GM19395 (cell line): ENCODE measurements around the gene KCND2.

ENCODE experiments used
- ATAC-seq: cut with Tn5 transposase; IDR thresholded peaks from one replicate; pipeline ENCODE4 v1.9.1; 2021; ENCODE audit warnings: mild to moderate bottlenecking, moderate library complexity; ENCODE audit not compliant: unreplicated experiment

The KCND2 gene

DNA sequence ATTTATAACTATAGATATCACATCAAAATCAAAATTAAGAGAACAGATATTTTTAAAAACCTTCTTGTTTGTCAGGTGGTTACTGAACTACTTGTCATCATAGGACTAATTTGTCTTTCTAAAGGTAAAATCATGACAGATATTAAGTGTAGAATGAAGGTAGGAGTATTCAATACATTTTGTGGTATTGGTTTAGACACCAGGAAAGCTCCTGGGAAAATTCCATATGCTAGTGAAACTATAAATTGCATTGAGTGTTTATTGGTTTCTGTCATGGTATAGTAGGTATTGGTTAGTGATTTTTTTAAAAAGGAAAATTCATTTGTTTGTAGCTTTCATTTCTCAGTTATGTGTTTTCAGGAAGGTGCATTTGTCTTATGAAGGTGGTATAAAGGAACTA, 132.7 kb downstream of the KCND2 start:
- no peak for ATAC-seq

DNA sequence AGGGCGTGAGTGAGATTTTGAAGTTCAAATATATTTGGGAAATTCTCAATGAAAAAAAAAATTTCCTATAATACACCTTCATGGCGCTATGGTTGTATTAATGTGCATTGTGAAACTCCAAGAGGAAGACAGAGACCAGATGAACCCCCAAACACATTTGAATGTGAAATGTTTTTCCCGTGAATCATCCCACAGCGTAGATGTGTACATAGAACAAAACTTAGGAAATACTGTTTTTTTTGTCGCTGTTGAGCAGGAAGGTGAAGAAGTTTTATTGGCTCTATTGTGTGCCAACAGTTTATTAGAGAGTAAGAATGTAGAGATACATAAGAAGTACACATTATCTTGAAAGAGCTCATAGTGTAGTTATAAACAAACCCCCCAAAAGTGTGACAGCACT, 134.0 kb downstream of the KCND2 start:
- ATAC-seq, result no peak

DNA sequence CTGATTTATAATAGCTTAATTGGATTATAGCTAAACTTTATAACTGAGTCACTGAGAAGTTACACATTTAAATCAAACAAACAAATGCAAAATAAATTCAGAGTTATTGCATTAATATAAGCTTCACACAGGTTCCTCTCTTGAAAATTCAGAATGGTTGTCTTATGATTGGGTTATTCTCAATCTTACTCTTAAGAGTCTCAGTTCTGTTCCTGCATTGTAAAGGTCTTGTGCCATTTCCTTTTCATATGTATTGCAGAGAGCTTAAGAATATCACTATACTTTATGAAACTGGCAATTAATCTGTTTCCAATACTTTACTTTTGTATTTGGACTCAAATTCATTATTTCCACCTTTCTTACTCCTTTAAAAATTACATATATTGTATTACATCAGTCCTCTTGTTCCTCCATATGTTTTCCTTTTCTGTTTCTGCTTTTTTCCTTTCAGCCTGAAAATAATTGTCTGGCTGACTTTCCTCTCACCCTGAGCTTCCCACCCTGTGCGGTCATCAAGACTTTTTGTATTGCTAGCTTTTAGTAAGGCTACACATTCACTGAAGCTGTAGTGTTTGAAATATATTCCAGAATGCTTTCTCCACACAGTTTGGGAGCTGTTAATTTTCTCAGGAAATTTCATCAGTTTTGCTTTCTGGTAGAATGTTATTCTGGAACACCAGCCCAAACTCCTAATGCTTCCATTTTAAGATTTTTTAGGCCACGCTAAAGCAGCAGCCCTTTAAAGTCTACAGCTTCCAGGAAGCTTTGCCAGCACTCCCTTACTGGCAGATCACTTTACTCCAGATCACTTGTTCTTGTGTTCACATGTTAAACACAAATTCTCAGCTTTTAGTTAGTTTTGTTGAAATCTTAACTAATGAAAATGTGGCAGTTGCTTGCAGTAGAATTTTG, 139.4 kb downstream of the KCND2 start:
- ATAC-seq, result peak; percentile 94

DNA sequence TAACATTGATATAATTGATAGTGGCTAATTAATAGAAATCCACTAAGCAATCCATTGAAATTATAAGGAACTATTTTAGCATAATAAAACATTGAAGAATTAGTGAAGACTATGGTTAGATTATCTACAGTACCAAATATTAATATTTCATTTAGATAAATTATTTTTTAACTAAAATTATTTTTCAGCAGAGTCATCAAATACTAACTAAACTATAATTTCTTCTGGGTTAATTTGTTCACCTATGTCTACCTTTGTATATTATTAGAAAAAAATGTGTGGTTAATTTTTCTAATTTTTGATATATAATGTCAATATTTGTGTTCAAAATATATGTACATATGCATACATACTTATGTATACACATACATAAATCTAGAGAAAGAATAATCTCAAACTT, 140.2 kb downstream of the KCND2 start:
- no peak for ATAC-seq

DNA sequence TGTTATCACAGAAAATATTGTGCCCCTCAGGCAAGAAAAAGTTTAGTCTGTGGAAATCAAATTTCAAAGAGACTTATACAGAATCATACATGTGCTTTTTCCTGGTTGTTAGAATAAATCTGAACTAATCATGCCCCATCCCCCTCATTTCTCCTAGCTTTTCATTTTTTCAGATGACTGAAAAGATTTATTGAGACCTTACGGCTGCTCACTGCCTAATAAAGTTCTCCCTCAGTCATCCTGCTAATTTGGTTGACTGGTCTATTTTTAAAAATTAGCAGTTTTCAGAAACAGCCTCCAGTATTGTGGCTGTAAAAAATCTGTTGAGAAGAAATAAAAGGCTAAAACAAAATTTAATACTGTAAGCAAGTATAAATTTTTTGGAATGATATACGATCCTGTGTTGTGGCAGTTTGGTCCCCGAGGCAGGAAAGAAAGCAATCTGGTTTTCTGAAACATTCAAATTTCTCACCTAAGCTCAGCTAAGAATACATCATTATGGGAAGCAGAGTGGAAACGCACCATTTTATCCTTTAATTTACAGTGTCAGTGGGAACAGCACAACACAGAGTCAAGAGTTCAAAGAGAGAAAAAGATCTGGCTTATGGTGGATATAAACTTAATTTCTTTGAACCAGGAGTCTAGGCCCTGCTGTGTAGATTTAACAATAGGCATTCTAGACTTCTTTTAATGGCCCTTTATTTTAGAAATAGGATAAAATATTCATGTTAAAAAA, 144.4 kb downstream of the KCND2 start:
- ATAC-seq, result no peak

DNA sequence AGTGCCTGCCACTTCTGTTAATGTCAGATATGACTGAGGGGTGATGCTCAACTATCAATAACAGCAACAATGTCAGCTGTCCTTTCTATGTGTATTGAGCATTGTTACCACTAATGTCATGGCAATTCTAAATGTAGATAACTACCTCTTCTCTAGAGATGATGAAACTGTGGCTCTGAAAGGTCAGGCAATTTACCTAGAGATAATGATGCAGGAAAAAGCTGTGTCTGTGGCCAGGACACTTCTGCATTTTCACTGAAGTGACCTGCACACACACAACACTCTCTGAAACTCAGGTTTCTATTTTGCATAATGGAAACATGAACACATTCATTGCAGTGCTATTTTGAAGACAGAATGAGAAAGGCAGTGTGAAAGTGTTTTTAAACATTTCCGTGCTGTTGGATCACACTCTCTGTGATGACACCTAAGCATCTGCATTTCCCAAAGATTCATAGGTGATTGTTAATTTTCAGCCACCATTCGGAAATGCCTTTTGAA, 148.2 kb downstream of the KCND2 start:
- ATAC-seq, result peak; percentile 97

DNA sequence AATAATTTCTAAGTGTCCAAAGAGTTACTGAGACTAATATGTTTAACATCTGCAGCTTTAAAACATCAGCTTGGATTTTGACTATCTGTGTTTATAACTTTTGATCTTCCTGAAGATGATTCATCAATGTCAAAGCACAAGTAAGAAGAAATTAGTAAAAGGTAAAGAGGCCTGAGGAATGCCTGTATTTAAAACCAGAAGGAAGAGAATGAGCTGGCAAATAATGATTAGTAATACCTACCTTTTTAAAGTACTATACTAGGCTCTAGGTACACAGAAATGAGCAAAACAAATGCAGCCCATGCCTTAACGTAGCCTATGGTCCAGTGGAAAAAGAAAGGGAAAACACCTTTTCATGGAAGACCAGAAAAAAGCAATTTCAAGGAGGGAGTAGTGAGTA, 158.0 kb downstream of the KCND2 start:
- peak; percentile 52 for ATAC-seq

DNA sequence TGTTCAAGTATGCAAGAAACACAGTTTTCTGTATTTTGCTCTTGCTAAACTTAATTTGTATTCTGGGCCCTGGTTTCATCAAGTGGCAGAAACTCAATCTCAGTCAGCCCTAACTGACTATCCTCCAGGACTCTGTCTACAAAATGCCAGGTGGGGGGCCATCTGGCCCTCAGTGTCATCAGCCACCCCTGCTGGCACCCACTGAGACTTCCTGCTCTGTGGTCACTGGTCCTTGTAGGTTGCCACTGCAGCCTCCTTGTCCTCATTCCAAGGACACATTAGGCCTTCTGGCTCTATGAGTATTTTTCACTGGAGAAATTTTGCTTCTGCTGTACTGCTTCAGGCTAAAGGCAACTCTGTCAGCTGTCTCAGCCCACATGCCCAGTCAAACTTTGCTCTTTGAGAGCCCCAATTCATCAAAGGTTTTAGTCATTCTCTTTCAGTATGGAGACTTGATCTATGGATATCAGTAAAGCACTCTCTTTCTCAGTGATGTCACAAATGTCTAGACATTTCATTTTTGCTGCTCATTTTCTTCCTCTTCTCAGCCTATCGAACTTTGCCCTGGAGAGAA, 163.6 kb downstream of the KCND2 start:
- peak; percentile 37 for ATAC-seq

DNA sequence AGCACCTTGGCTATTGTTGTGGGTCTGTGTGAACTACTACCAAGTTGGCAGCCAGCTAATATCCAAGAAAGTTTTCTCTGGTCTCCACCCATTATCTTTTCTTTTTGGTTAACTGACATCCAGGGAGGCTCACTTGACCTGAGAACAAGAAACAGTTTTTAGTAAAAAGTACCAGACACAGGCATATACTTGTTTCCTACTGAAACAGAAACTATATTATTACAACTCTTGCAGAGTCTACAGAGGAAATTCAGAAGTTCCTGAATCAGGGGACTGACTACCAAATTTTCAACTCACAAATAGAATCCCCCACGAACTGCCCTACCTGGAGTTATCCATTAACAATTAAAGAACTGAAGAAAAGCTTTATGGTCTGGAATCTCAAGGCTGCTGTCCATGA, 168.9 kb downstream of the KCND2 start:
- ATAC-seq, result peak; percentile 94

DNA sequence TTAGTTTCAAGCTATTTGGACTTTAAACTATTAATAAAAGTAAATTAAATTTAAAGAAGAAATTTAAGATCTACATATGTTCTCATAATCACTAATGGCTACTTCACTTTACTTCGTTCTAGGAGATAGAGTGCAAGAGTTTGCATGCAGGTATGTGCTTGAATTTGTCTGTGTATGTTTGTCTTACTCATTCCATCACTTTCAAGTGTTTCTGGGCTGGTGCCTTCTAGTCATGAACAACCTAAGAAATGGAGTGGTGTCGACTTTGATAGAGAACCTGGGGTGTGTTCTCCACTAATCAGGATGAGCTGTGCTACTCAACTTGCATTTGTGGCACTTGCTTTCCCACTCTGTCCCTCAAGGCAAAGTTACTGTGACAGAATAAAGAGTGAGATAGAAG, 169.9 kb downstream of the KCND2 start:
- ATAC-seq, result peak; percentile 54

DNA sequence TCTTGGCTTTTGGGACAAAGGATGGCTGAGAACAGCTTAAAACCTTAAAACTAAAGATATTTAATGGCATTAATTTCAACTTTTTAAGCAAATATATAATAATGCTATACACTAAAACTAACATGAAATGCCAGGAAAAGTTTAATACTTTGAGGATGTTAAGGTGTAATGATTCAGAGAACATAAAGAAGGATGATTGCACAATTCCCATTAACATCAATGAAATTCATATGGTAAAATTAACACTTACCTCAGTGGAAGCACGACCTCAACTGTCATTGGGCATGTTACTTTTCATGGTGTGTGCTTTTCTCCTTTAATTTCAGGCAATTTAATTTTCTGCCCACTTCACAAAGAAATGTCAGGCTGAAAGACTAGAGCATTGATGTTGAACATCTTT, 171.7 kb downstream of the KCND2 start:
- ATAC-seq, result no peak

DNA sequence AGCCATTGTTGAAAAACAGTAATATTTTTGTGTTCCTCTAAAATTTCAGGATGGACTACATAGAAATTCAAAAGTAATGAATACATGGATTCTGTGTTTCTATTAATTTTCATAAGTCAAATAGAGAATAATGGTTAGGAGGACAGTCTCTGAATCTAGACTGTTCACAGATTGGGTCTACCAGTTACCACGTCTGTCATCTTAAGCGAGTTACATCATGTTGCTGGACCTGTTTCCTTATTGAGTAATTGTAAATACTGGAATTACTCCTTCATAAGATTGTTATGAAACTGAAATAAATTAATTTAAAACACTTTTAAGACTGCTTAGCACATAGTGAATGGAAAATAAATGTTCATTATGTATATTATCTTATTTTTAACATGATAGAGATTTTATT, 172.3 kb downstream of the KCND2 start:
- no peak for ATAC-seq

DNA sequence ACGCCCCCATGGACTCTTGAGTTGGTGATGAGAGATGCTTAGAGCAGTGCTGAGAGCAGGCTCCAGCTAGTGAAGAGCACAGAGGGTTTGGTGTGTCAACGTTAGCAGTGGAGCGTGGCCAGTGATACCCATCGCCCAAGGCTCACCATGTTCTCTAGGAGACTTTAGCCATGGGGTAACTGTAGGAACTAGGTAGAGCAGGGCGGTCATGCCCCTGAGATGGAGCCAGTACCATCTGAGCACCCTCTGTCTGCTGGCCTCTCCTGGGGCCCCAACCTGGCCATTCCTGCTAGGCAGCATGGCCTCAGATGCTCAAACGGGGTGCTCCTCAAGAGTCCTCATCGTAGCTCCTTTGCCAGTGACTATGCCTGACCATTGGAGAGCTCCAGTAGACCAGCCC, 179.7 kb downstream of the KCND2 start:
- ATAC-seq, result no peak

DNA sequence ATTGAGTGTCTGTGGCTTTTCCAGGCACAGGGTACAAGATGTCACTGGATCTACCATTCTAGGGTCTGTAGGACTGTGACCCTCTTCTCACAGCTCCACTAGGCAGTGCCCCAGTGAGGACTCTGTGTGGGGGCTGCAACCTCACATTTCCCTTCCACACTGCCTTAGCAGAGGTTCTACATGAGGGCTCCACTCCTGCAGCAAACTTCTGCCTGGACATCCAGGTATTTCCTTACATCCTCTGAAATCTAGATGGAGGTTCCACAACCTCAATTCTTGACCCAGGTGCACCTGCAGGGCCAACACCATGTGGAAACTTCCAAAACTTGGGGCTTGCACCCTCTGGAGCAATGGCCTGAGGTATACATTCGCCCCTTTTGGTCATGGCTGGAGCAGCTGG, 183.7 kb downstream of the KCND2 start:
- ATAC-seq, result no peak

DNA sequence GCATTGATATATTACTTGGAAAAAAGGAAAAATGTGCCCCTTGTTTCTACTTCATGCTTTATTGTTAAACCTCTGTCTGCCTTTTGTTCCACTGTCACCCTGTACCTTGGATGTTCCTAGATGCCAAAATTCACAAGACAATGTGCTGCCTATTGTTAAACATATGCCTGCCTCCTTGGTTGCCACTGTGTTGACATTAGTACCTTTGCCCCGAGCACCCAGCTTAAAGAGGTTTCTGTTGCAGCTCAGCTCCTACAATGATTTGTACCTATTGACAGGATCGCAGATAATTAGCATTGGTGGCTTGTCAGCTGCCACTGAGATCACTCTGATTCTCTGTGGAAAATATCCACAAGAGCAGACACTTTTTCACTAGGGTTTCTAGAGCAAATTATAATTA, 188.0 kb downstream of the KCND2 start:
- ATAC-seq, result peak; percentile 53

DNA sequence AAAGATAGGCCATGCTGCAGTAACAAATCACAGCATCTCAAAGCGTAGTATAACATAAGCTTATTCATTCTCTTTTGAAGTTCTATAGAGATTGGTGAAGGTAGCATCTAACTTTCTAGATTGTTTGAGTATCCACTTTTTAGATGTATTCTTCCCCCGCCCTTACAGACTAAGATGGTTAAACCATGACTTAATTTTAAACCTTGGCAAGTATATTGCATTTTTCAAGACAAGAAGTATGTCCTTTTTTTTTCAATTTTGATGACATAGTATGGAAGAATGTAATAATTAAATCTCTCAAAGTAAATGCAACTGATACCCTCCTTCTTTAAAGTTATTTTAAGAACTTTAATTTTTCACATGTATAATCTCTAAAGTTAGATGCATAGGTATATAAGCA, 190.0 kb downstream of the KCND2 start:
- ATAC-seq, result no peak

DNA sequence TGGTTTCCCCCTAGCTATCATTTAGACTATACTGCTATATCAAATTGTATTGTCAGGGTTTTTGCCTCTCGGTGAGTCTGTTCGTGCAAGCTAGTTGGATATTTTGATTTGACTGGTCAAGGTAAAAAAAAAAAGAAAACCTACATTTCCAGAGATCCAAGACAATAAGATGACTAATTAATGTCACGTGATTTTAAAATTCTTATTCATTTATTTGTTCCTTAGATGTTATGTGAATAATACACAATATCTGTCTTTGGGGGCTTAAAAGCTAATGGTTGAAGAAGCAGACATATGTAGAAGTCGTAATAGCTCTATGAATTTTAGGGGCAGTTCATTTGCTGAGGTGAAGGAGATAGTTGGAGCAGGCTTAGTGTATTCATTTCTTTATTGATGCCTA, 191.1 kb downstream of the KCND2 start:
- ATAC-seq, result no peak

DNA sequence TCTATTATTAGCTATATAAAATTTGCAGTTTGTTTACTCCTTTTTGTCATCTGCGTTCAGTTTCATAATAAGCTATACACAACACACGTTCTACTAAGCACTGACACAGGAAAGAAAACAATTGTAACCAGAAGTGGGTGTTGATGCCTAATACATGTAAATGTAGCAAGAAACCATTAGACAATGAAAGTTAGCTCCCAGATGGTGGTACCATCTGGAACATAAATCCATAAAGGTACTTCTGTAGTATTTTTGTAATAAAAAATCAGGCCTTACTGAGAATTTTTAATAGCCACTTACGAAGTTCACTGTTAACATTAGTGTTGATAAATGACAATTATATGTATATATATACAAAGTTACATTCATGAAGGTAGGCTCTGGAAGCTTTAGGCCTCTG, 194.7 kb downstream of the KCND2 start:
- ATAC-seq, result no peak

DNA sequence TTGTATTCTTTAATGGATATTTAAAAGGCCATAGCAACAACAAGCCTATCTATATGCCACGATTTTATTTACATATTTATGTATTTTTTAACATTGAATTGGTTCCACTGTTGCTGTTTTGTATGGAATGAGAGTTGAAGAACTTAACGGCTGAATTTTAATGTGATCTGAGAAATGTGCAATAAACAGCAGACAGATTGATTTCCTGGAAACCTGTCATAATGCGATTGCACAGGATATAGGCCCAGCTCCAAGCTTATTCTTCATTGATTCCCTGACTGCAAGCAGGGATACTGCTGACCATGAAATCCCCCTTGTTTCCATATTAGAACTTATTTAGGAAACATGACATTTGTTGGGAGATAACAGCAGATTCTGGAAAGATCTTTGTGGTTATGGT, 195.6 kb downstream of the KCND2 start:
- no peak for ATAC-seq

DNA sequence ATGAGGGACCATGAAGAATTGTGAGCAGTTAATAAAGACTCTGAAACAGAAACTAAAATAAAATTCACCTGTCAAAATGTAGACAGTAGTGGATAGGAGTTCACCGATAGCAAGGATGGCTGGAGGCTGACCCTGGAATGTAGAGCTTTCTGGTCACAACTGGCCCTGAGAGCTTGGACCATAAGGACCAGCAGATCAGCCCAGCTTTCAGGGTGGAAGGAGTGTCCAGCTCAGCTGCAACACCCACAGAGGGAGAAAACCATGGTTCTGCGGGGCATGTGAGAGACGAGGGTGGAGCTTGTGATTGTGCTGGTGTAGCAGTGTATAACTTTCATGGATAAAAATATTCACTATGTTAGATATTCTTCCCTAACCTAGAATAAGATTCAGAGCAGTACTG, 199.9 kb downstream of the KCND2 start:
- no peak for ATAC-seq

DNA sequence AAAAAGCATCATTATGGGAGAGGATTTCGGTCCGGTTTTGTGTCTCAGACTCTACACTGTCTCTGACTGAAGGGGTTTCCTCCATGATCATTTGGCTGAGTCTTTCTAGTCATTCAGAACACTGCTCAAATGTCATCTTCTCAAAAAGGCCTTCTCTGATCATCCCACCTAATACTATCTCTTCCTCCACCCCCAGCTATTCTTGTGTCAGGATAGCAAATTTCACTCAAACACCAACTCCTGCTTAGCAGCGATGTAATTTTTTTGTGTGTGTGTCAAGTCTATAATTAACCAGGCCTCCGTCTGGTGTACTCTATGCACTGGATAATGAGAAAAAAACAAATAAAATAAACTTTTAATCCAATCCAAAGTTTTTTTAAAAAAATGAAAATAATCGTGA, 200.4 kb downstream of the KCND2 start:
- no peak for ATAC-seq

DNA sequence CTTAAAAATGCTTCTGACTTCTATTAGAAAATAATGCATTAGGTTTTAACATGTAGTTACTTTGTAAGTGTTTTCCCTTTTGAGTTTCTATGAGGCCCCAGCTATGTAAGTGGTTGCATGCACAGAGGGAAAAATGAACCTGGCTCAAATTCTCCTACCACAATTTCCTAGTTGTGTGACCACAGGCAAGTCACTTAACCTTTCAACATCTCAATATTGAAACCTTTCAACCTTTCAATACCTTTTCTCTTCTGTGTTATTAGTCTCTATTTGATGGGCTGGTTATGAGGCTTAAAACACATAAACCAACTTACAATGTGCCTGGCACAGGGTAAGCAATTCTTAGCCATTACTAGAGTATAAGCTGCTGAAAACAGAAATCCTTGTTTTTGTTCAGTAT, 203.0 kb downstream of the KCND2 start:
- peak; percentile 92 for ATAC-seq
